ENCODE measurements around the gene RTP5. TPM values are rescaled to one million over a fixed set of nuclear protein-coding genes. Genes with fewer than 3 reads are reported as not detected.

RTP5 gene
- total and polyA plus RNA-seq, 2 of the 8 experiments (the other 6 are each of a cell fraction or from before 2014, with no cell fraction given), result not detected

DNA sequence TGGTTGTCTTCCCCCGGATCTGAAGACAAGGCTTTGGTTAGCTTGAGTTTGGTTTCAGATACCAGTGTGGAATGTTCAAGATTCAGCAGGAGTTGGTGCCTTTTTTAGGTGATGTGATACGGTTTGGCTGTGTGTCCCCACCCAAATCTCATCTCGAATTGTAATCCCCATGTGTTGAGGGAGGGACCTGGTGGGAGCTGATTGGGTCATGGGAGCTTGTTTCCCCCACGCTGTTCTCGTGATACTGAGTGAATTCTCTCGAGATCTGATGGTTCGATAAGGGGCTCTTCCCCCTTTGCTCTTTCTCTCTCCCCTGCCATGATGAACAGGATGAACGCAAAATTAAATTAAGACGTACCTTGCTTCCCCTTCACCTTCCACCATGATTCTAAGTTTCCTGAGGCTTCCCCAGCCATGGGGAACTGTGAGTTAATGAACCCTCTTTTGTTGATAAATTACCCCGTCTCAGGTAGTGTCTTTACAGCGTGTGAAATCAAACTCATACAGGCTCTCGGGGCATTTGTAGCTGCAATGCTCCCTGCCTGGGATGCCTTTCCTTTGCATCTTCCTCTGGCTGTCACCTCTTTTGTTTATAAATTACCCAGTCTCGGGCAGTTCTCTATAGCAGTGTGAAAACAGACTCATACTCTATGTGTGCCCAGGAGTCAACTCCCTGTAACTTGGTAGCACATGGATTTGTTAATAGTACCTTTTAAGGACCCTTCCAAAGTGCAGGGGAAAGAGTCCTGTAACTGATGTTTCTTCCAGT, 32.1 kb upstream of the RTP5 start (continued):
- TF ChIP-seq, protein P1, sequence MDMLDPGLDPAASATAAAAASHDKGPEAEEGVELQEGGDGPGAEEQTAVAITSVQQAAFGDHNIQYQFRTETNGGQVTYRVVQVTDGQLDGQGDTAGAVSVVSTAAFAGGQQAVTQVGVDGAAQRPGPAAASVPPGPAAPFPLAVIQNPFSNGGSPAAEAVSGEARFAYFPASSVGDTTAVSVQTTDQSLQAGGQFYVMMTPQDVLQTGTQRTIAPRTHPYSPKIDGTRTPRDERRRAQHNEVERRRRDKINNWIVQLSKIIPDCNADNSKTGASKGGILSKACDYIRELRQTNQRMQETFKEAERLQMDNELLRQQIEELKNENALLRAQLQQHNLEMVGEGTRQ (IDR thresholded peaks at IDR 0.05; ENCODE audit: low read length), result no peak
- TF ChIP-seq NRF1 (IDR thresholded peaks at IDR 0.05; ENCODE audit: low read depth, low read length) (no peak), POLR2AphosphoS5 (IDR thresholded peaks at IDR 0.05; ENCODE audit: low read depth, low read length) (no peak), SP2 (IDR thresholded peaks at IDR 0.05; ENCODE audit: low read length) (no peak), CBX8 (IDR thresholded peaks at IDR 0.05; ENCODE audit: borderline replicate concordance, low read depth, low read length) (no peak)
